ENCODE results near the gene NEK1.

GRCh38 chr4:169436734-169437133 lies 175.6 kb downstream of the NEK1 start:
- TF ChIP-seq ZNF143 (CRISPR knock-in tag; IDR thresholded peaks at IDR 0.05), result no peak
- no peak for TF ChIP-seq RFX5 (IDR thresholded peaks at IDR 0.05; ENCODE audit: low read depth, low read length)
- TF ChIP-seq YEATS4 (CRISPR knock-in tag; IDR thresholded peaks at IDR 0.05; ENCODE audit: borderline replicate concordance), result no peak
- TF ChIP-seq PAX8 (CRISPR knock-in tag; IDR thresholded peaks at IDR 0.05; ENCODE audit: borderline replicate concordance), result no peak
- TF ChIP-seq HNF1B (CRISPR knock-in tag; IDR thresholded peaks at IDR 0.05), result no peak
- no peak for TF ChIP-seq BHLHE40 (IDR thresholded peaks at IDR 0.05; ENCODE audit: low read length)
- no peak for TF ChIP-seq HNRNPLL (IDR thresholded peaks at IDR 0.05; ENCODE audit: low read depth, low read length, poor library complexity, severe bottlenecking)

Data from HepG2 (cell line).